ENCODE data around the gene GPC4.

Gene GPC4

DNA sequence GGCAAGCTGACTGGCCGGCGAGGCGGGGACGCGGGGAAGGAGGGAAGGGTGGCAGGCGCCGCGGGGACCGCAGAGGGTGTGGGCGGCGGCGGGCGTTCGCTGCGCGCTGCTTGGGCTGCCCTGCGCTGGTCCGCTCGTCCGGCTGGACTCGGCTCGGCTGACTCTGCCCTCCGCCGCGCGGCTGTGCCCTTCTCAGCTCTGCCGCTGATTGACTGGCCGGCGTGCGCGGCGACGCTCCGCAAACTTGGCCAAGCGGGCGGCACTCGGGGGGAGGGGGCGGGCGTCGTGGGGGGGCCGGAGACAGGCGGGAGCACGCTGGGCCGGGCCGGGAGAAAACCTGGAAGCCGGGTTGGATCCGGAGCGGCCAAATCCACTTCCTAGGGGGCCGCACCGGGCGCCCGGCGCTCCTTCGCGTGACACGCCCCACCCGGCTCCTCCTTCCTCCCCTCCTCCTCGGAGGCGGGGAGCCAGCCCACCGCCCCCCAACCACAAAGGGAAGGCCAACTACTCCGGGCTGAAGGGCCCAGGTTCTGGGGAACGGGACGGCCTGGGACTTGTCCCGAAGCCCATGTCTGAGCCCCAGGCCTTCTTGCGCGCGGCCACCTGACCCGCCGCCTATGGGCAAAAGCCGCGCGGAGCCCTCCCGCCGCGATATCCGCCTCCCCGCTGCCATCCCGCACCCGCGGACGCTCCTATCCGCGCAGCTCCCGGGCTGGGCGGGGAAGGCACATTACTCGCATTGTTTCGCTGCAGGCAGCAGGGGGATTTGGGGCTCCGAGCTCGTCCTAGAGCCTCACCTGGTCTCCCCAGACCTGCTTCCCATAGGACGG lies at the start of gene GPC4:
Gene GPC4 (minus strand): TSS at position 214 of the 830 bp plus-strand sequence. CDS start 524 bp downstream, outside the sequence.
- peaks cover 9% of the 10 kb centered on the region for H3K4me1 Mint-ChIP-seq (ENCODE audit: low read depth)
- no peaks in the 10 kb centered on the region for H3K36me3 Mint-ChIP-seq (ENCODE audit: low read depth)
- H3K4me3 Mint-ChIP-seq: peak within 1 kb of the TSS; percentile 53
- no peak within 1 kb of the TSS for H3K27ac Mint-ChIP-seq
- peaks cover 45% of the 10 kb centered on the region for H3K27me3 Mint-ChIP-seq
- H3K9me3 Mint-ChIP-seq: no peaks in the 10 kb centered on the region

DNA sequence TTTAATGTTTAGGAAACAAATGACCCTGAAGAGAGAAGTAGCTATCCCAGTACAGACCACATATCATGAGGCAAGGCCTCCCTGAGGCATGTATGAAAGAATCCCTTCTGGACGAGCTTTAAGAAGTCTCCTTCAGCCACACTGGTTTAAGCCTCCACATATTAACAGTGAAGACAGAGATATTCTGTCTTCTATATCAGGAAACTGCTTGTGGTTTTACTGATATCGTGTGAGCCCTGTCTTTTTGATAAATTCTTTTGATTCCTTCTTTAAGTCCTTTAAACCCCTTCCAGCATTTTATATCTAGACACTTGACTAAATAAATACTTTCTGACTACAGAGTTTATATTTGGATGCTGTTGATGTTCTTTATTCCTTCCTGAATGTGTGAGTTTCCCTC lies 45.9 kb upstream of the GPC4 start:
- Mint-ChIP-seq H3K4me1 (ENCODE audit: low read depth) (no peaks in the 10 kb centered on the region), H3K9me3 (no peaks in the 10 kb centered on the region), H3K27ac (no peak overlapping the region), H3K27me3 (no peaks in the 10 kb centered on the region), H3K36me3 (ENCODE audit: low read depth) (no peaks in the 10 kb centered on the region), H3K4me3 (no peak overlapping the region)

DNA sequence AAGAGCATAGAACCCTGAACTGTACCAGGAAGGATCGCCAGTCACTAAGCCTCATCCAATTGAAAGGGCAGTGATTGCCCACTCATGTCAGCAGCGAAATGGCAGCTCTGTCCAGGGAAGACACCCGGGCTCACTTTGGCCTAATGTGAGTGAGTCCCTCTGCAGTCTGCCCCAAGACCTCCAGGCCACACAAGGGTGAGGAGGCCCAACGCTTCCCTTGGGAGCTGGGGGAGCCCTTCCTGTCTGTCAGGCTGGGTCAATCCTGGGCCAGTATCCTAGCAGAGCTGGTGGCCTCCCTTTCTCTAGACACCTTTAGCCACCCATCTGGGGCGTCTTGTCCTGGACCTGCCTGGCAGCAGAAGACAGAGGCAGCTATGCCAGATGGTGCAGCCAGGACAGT lies 39.6 kb upstream of the GPC4 start:
- Mint-ChIP-seq H3K36me3 (ENCODE audit: low read depth) (no peaks in the 10 kb centered on the region), H3K27me3 (no peaks in the 10 kb centered on the region), H3K4me1 (ENCODE audit: low read depth) (no peaks in the 10 kb centered on the region), H3K4me3 (no peak overlapping the region), H3K27ac (no peak overlapping the region), H3K9me3 (no peaks in the 10 kb centered on the region)

DNA sequence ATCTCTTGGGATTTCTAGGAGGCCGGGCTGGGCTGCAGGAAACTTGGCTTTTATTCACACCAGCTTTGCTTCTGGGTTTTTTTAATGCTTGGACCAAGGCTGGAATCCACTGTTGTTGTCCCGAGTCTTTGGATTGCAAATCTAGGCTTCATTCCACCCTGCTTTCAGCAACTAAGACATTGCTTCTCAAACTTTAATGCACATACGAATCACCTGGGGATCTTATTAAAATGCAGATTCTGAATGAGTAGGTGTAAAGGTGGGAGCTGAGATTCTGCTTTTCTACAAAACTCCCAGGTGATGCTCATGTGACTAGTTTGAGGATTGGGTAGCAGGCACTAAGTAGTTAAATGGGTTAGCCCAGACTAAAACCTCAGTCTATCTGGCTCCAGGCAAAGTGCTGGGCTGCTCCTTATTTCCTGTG lies 39.2 kb upstream of the GPC4 start:
- Mint-ChIP-seq H3K27me3 (no peaks in the 10 kb centered on the region), H3K4me3 (no peak overlapping the region), H3K9me3 (no peaks in the 10 kb centered on the region), H3K4me1 (ENCODE audit: low read depth) (no peaks in the 10 kb centered on the region), H3K36me3 (ENCODE audit: low read depth) (no peaks in the 10 kb centered on the region), H3K27ac (no peak overlapping the region)

DNA sequence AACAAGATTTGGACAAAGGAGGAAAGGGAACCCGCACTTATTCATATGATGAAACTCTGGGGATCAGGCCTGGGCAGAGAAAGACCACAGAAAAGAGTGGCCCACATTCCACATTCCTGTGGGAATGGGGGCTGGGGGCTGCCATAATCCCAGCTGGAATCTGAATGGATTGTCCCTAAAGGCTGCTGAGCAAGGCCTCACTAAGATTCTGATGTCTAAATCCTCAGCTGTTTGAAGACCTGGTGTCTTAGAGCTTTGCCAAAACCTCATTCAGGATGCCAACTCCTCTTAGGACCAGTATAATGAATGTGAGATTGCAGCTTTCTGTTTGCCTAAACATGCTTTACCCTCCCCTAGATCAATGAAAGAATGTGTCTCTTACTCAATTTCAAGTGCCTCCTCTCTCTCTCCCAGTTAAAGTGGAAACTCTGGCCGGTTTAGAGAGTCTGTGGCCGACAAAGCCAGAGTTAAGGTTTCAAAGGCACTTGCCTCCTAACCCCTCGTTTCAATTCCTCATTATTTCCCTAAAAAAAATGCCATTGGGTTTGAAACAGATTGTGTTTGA lies 33.3 kb upstream of the GPC4 start:
- H3K27ac Mint-ChIP-seq: no peak overlapping the region
- peaks cover 7% of the 10 kb centered on the region for H3K4me1 Mint-ChIP-seq (ENCODE audit: low read depth)
- no peaks in the 10 kb centered on the region for H3K36me3 Mint-ChIP-seq (ENCODE audit: low read depth)
- H3K9me3 Mint-ChIP-seq: no peaks in the 10 kb centered on the region
- no peak overlapping the region for H3K4me3 Mint-ChIP-seq
- H3K27me3 Mint-ChIP-seq: peaks cover 6% of the 10 kb centered on the region

DNA sequence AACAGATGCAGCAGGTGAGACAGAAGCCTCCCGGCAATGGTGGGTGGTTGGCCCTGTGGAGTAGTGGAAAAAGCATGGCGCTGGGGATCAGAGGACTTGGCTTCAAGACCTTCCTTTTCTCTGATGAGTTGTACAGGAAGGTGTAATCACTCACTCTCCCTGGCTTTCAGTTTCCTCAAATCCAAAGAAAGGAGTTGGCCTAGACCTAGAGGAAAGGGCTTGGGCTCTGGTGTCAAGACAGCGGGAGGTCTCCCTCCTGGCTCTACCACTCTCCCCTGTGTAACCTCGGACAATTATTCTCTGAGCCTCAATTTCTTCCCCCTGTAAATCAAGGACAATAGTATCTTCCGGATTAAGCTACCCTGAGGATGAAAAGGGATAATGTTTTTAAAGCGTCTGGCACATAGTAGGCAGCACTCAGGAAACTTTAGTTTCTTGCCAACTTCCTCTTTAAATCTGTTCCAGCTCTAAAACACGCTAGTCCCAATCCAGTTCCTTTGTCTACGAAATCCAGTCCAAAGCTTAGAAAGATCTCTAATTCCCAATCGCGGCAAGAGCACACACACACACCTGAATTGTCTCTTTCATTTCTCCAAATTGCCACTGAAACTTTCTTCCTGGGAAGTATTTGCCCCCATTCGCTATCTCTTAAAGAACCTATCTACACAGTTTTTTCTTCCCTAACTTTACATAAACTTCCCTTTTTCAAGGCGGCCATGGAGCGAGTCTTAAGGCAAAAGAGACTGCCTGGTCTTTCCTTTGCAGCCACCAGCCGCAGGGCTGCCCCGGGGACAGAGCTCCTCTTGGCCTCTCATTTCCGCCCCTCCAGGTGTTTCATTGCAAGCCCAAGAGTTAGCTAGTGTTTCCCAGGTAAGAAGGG lies 29.9 kb upstream of the GPC4 start:
- H3K4me3 Mint-ChIP-seq: no peak overlapping the region
- peaks cover 7% of the 10 kb centered on the region for H3K4me1 Mint-ChIP-seq (ENCODE audit: low read depth)
- H3K9me3 Mint-ChIP-seq: no peaks in the 10 kb centered on the region
- no peaks in the 10 kb centered on the region for H3K36me3 Mint-ChIP-seq (ENCODE audit: low read depth)
- H3K27ac Mint-ChIP-seq: no peak overlapping the region
- peaks cover 6% of the 10 kb centered on the region for H3K27me3 Mint-ChIP-seq

DNA sequence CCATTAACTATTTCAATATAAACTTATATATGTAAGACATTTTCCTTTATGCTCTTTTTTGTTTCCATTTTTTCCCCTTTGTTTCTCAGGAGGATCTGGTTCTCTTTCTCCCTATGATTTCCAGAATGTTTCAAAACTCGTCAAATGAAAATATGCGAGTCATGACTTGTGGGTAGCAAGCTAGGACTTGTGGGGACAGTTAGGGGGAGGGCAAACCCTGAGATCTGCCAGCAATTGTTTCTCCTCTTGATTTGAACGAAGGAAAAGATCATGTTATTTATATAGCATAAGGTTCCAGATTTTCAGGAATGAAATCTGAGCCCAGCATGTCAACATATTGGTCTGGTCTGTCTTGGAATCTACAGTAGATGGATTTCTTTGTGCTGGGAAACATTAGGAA lies 28.9 kb upstream of the GPC4 start:
- no peaks in the 10 kb centered on the region for H3K36me3 Mint-ChIP-seq (ENCODE audit: low read depth)
- H3K4me1 Mint-ChIP-seq (ENCODE audit: low read depth): peaks cover 7% of the 10 kb centered on the region
- peaks cover 6% of the 10 kb centered on the region for H3K27me3 Mint-ChIP-seq
- no peak overlapping the region for H3K27ac Mint-ChIP-seq
- H3K9me3 Mint-ChIP-seq: no peaks in the 10 kb centered on the region
- no peak overlapping the region for H3K4me3 Mint-ChIP-seq

DNA sequence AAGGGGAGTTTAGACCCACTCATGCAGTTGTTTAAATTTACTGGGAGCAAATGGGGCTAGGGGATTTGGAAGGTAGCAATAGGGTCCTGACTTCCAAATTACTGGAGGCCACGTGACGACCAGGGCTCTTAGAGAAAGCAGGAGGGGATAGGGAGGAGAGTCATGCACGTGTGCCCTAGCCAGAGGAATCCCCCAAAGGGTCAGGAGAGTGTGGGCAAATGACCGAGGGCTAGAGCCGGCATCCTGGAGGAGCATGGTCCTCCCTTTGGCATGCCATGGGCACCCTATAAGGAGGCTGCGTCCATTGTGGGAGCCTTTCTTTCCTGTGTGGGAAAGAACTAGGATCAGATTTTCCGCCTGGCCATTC lies 25.5 kb upstream of the GPC4 start:
- Mint-ChIP-seq H3K9me3 (no peaks in the 10 kb centered on the region), H3K36me3 (ENCODE audit: low read depth) (no peaks in the 10 kb centered on the region), H3K4me1 (ENCODE audit: low read depth) (peaks cover 7% of the 10 kb centered on the region), H3K27me3 (peaks cover 6% of the 10 kb centered on the region), H3K27ac (no peak overlapping the region), H3K4me3 (no peak overlapping the region)

DNA sequence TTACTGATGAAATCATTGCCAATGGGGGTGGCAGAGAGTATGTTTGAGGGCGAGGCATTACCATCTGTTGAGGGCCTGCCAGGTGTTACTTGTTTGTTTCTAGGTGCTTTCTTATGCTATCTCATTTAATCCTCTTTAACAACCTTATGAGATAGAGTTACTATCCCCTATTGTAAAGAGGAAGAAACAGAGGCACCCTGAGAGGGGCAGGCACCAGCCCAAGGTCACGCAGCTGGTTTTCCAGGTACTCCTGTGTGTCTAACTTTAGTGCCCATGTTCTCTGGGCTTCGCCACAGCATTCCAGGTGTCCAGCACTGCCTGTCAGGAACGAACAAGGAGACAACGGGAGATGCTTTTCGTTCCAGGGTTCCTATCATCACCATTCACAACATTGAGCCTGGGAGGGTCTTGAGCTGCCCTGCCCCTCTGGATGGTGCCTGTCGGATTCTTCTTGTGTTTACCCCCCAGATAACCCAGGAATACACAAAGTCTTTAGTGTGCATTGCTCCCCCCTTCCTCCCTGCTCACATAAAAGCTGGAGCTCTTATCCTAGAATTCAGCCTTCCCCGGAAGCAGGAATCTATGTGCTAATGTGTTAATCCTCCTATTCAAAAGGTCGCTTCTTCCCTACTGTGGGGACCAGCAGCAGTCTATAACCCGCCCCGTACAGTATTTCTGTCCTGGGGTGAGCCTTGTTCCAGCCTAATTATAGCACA lies 24.9 kb upstream of the GPC4 start:
- Mint-ChIP-seq H3K27me3 (peaks cover 2% of the 10 kb centered on the region), H3K36me3 (ENCODE audit: low read depth) (no peaks in the 10 kb centered on the region), H3K4me1 (ENCODE audit: low read depth) (peaks cover 1% of the 10 kb centered on the region), H3K4me3 (no peak overlapping the region), H3K9me3 (no peaks in the 10 kb centered on the region), H3K27ac (no peak overlapping the region)

DNA sequence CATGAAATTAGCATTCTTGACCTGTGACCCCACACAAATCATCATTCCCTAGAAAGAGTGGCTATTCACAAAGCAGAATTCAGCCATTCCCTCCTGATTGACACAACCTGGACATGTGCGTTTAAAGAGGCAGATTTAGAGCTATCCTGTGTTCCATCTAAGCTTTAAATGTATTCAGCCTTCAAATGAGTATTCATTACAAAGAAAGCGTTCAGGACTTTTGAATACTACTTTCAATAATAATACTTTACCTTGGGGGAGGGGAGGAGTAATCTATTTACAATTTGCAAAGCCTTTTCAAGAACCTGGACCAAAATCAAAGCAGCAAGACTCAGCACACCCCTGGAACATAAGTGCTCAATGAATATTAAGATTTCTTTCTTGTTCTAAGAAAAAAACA lies 22.5 kb upstream of the GPC4 start:
- Mint-ChIP-seq H3K27me3 (no peaks in the 10 kb centered on the region), H3K4me3 (no peak overlapping the region), H3K36me3 (ENCODE audit: low read depth) (no peaks in the 10 kb centered on the region), H3K9me3 (no peaks in the 10 kb centered on the region), H3K27ac (no peak overlapping the region), H3K4me1 (ENCODE audit: low read depth) (no peaks in the 10 kb centered on the region)

DNA sequence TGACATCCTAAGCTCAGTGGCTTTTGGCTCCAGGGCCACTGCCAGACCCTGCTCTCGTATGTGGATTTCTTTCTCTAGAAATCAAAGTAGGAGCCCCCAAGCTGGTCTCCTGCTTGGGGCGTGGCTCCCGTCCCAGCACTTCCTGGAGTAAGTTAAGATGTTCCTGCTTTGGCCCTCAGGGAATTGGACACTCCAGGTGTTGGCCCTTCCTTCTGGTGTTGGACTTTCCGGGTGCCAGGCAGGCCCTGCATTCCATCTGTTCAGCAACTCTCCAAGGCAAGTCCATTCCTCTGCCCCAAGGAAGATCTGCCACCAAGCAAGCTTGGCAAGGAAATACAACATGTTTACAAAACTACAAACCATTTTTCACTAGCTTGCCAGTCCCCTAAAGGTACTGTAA lies 22.1 kb upstream of the GPC4 start:
- Mint-ChIP-seq H3K9me3 (no peaks in the 10 kb centered on the region), H3K27me3 (no peaks in the 10 kb centered on the region), H3K4me3 (no peak overlapping the region), H3K27ac (no peak overlapping the region), H3K36me3 (ENCODE audit: low read depth) (no peaks in the 10 kb centered on the region), H3K4me1 (ENCODE audit: low read depth) (no peaks in the 10 kb centered on the region)

DNA sequence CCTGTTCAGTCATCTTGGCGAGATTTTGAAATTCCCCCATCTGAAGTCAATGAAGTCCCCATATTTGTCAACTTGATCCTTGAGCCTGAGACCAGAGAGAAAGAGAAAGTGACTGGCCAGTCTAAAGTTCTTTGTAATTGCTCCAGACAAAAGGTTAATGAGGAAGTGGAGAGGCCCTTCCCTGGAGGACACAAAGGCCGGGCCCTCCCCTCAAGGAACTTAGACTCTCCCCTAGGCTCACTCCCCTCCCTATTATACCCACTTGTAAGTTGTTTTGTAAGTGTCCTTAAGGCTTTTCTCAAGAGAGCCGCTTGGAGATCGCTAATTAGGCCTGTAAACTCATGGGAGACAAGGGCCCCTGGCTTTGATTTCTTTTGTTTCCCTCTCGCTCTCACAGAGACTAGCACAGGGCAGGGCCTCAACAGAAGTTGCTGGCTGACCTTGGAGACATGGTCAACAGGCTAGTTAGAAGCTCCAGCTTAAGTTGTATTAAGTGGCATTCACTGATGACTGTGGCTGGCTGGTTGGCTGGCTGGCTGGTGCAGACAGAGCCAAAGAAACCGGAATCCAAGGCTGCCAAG lies 20.3 kb upstream of the GPC4 start:
- Mint-ChIP-seq H3K9me3 (no peaks in the 10 kb centered on the region), H3K27me3 (no peaks in the 10 kb centered on the region), H3K36me3 (ENCODE audit: low read depth) (no peaks in the 10 kb centered on the region), H3K4me1 (ENCODE audit: low read depth) (no peaks in the 10 kb centered on the region), H3K4me3 (no peak overlapping the region), H3K27ac (no peak overlapping the region)

DNA sequence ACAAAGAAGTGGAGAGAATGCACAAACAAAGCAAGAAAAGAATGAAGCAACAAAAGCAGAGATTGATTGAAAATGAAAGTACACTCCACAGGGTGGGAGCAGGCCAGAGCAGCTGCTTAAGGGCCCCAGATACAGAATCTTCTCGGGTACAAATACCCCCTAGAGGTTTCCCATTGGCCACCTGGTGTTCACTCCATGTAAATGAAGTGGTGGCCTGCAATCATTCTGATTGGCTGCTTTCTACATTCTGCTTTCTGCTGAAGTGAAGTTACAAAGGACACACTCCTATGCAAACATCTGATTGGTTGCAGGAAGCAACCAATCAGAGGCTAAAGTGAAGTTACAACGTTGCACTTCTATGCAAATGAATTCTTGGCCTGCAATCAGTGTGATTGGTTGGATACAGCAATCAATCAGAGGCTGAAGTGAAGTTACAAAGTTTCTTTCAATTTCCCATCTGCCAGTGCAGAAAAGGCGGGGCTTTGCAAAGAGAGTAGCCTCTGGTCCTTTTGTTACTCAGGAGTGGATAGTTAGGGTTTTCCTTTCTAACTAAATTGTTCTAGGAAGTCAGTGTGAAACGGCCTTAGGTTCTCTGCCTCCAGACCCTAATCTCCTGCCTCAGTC lies 19.0 kb upstream of the GPC4 start:
- Mint-ChIP-seq H3K9me3 (no peaks in the 10 kb centered on the region), H3K27ac (no peak overlapping the region), H3K4me3 (no peak overlapping the region), H3K36me3 (ENCODE audit: low read depth) (no peaks in the 10 kb centered on the region), H3K4me1 (ENCODE audit: low read depth) (no peaks in the 10 kb centered on the region), H3K27me3 (no peaks in the 10 kb centered on the region)

DNA sequence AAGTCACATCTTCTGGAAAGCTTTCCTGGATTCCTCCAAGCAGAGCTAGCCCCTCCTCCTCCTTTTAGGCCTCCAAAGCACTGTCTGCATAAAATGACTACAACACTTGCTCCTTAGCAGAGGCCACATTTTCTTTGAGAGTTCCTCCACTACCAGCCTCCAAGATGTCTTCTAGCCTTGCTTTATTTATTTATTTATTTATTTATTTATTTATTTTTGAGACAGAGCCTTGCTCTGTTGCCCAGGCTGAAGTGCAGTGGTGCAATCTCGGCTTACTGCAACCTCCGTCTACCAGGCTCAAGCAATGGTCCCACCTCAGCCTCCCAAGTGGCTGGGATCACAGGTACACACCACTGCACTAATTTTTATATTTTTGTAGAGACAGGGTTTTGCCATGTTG lies 4.6 kb upstream of the GPC4 start:
- no peaks in the 10 kb centered on the region for H3K36me3 Mint-ChIP-seq (ENCODE audit: low read depth)
- peaks cover 30% of the 10 kb centered on the region for H3K27me3 Mint-ChIP-seq
- H3K27ac Mint-ChIP-seq: no peak overlapping the region
- H3K9me3 Mint-ChIP-seq: no peaks in the 10 kb centered on the region
- peaks cover 6% of the 10 kb centered on the region for H3K4me1 Mint-ChIP-seq (ENCODE audit: low read depth)
- no peak overlapping the region for H3K4me3 Mint-ChIP-seq
